ENCODE measurements around the gene ASB2.

DNA sequence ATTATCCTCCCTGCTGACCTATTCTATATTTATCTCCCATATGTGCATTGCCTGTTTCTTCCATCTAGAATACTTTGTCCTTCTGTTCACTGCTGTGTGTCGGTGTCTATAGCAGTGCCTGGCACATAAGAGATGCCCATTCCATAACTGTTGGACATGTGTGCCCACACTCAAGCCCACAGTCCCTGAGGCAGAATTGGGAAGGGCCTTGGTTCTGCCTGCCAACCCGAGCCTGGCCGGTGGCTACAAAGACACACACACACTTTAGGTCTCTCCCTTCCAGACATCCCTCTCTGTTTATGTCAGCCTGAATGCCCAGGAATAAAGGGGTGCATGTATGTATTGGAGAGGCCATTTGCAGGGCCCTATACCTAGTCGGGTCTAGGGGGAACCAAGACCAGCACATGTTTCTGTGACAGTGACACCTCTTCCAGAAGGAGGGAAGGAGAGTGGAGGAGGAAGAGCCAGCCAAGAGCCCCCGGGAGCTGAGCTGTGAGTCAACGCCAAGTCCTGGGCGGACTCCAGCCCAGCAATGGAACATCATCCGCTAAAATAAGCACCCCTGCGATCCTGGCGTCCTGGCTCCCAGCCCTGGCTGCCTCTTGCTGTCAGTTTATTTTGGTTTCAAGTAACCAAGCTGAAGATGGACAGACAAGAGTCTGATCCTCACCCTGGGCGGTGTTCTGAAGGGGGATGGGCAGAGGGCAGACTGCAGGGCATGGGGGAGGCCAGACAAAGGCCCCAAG lies 4.3 kb upstream of the ASB2 start:
- TF ChIP-seq, protein P1, sequence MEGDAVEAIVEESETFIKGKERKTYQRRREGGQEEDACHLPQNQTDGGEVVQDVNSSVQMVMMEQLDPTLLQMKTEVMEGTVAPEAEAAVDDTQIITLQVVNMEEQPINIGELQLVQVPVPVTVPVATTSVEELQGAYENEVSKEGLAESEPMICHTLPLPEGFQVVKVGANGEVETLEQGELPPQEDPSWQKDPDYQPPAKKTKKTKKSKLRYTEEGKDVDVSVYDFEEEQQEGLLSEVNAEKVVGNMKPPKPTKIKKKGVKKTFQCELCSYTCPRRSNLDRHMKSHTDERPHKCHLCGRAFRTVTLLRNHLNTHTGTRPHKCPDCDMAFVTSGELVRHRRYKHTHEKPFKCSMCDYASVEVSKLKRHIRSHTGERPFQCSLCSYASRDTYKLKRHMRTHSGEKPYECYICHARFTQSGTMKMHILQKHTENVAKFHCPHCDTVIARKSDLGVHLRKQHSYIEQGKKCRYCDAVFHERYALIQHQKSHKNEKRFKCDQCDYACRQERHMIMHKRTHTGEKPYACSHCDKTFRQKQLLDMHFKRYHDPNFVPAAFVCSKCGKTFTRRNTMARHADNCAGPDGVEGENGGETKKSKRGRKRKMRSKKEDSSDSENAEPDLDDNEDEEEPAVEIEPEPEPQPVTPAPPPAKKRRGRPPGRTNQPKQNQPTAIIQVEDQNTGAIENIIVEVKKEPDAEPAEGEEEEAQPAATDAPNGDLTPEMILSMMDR (IDR thresholded peaks at IDR 0.05 in 8 of 11, conservative IDR thresholded peaks at IDR 0.05 in 3 of 11): no peak
- TF ChIP-seq POLR2AphosphoS5 (IDR thresholded peaks at IDR 0.05) (no peak), POLR2A (IDR thresholded peaks at IDR 0.05) (no peak)
